SU-DHL-6 (cell line): Measurements from ENCODE around the gene CYTH4.

ENCODE experiments used
- H2AFZ ChIP-seq: fragments of 200-600 bp; sonication (generic); 2 replicates; pipeline ENCODE4 v1.6.1; 2014; ENCODE audit warnings: low read depth, mild to moderate bottlenecking, moderate library complexity, mixed read lengths, antibody characterized with exemption, low read length; ENCODE audit not compliant: severe bottlenecking
- H3F3A ChIP-seq: fragments of 200-600 bp; shearing (Covaris generic); 2 replicates; pipeline ENCODE4 v1.6.0; 2016; ENCODE audit warnings: antibody characterized with exemption, mild to moderate bottlenecking; ENCODE audit not compliant: insufficient read depth
- H3K27ac ChIP-seq: fragments of 200-600 bp; sonication (generic); 2 replicates; pipeline ENCODE4 v1.5.1; 2016; ENCODE audit warnings: low read depth, mild to moderate bottlenecking, low read length, moderate library complexity, mixed read lengths
- H3K27me3 ChIP-seq: fragments of 200-600 bp; sonication (generic), shearing (Covaris generic); 2 replicates; pipeline ENCODE4 v1.6.0; 2014; ENCODE audit warnings: mild to moderate bottlenecking, low read length
- H3K36me3 ChIP-seq: fragments of 200-600 bp; sonication (generic); 2 replicates; pipeline ENCODE4 v1.6.1; 2014; ENCODE audit warnings: mild to moderate bottlenecking, low read length, mixed read lengths
- H3K4me2 ChIP-seq: fragments of 300-600, 200-600 bp; shearing (Covaris generic), sonication (generic); 2 replicates; pipeline ENCODE4 v1.6.0; 2014; ENCODE audit warnings: low read length, low read depth, mild to moderate bottlenecking; ENCODE audit not compliant: poor library complexity, severe bottlenecking
- H3K4me3 ChIP-seq: fragments of 200-600 bp; sonication (generic); 2 replicates; pipeline ENCODE4 v1.5.1; 2014; ENCODE audit warnings: antibody characterized with exemption, low read length, mild to moderate bottlenecking, mixed read lengths; ENCODE audit not compliant: insufficient read depth, poor library complexity, severe bottlenecking
- H3K79me2 ChIP-seq: fragments of 200-600 bp; sonication (generic); 2 replicates; pipeline ENCODE4 v1.6.1; 2014; ENCODE audit warnings: mild to moderate bottlenecking, low read length, moderate library complexity; ENCODE audit not compliant: insufficient read depth
- H3K9ac ChIP-seq: fragments of 200-600 bp; sonication (generic); 2 replicates; pipeline ENCODE4 v1.7.0; 2014; ENCODE audit warnings: mild to moderate bottlenecking, low read length
- H3K9me2 ChIP-seq: fragments of 200-600 bp; sonication (generic); replicated peaks from 2 replicates; pipeline ENCODE4 v1.6.1; 2014; ENCODE audit warnings: low read length; ENCODE audit not compliant: insufficient read depth
- H3K9me3 ChIP-seq: fragments of 200-600 bp; sonication (generic); 2 replicates; pipeline ENCODE4 v1.6.1; 2014; ENCODE audit warnings: low read length, mixed read lengths; ENCODE audit not compliant: insufficient read depth
- H4K20me1 ChIP-seq: fragments of 200-600 bp; sonication (generic); 2 replicates; pipeline ENCODE4 v1.6.1; 2014; ENCODE audit warnings: low read depth, mild to moderate bottlenecking, antibody characterized with exemption, low read length, moderate library complexity, mixed read lengths
- CTCF ChIP-seq: fragments of 200-600 bp; sonication (generic); IDR thresholded peaks from one replicate; pipeline ENCODE4 v1.5.1; 2017; ENCODE audit warnings: antibody characterized with exemption, mild to moderate bottlenecking, low read length, moderate library complexity; ENCODE audit not compliant: insufficient read depth, poor library complexity, severe bottlenecking
- EZH2phosphoT487 ChIP-seq: fragments of 200-600 bp; sonication (generic), shearing (Covaris generic); conservative IDR thresholded peaks from 2 replicates; pipeline ENCODE4 v1.6.1; 2018; ENCODE audit warnings: mild to moderate bottlenecking, antibody characterized with exemption, low read length, moderate library complexity, mixed read lengths

Gene CYTH4

GRCh38 chr22:37310075-37310606 is 27.8 kb downstream of the CYTH4 start:
- no peaks in the 10 kb centered on the region for H3K9me3 ChIP-seq
- H4K20me1 ChIP-seq: no peaks in the 10 kb centered on the region
- H2AFZ ChIP-seq: no peak overlapping the region
- no peak overlapping the region for H3K4me3 ChIP-seq
- no peaks in the 10 kb centered on the region for H3K27me3 ChIP-seq
- H3K4me2 ChIP-seq: no peak overlapping the region
- no peaks in the 10 kb centered on the region for H3K79me2 ChIP-seq
- no peaks in the 10 kb centered on the region for H3K36me3 ChIP-seq
- H3K27ac ChIP-seq: no peak overlapping the region
- no peaks in the 10 kb centered on the region for H3K9me2 ChIP-seq
- H3K9ac ChIP-seq: no peak overlapping the region
- TF ChIP-seq EZH2phosphoT487: no peak
- H3F3A ChIP-seq: peaks cover 12% of the 10 kb centered on the region

- Histone ChIP-seq H3K9me3 (no peaks in the 10 kb centered on the region), H3K27ac (no peak overlapping the region), H3K27me3 (no peaks in the 10 kb centered on the region), H3K4me3 (no peak overlapping the region), H4K20me1 (no peaks in the 10 kb centered on the region), H3K36me3 (no peaks in the 10 kb centered on the region), H3K79me2 (no peaks in the 10 kb centered on the region), H3K9me2 (no peaks in the 10 kb centered on the region), H3K4me2 (no peak overlapping the region), H3K9ac (no peak overlapping the region), H3F3A (peaks cover 12% of the 10 kb centered on the region), H2AFZ (no peak overlapping the region)
- no peak for TF ChIP-seq CTCF
- TF ChIP-seq EZH2phosphoT487: no peak
These were observed 28.7 kb downstream of the CYTH4 start for GRCh38 chr22:37310815-37311595.

- no peaks in the 10 kb centered on the region for H3K9me3 ChIP-seq
- no peaks in the 10 kb centered on the region for H3K9me2 ChIP-seq
- H3K36me3 ChIP-seq: no peaks in the 10 kb centered on the region
- no peak overlapping the region for H3K4me3 ChIP-seq
- no peaks in the 10 kb centered on the region for H4K20me1 ChIP-seq
- H2AFZ ChIP-seq: no peak overlapping the region
- TF ChIP-seq EZH2phosphoT487: no peak
- TF ChIP-seq CTCF: no peak
- H3F3A ChIP-seq: peaks cover 10% of the 10 kb centered on the region
- no peak overlapping the region for H3K4me2 ChIP-seq
- H3K27me3 ChIP-seq: no peaks in the 10 kb centered on the region
- H3K9ac ChIP-seq: no peak overlapping the region
- H3K27ac ChIP-seq: no peak overlapping the region
- H3K79me2 ChIP-seq: no peaks in the 10 kb centered on the region
These were observed 29.5 kb downstream of the CYTH4 start for GRCh38 chr22:37311761-37312312.
